Measurements from ENCODE around the gene CDCA3. TPM values are rescaled to one million over a fixed set of nuclear protein-coding genes. Genes with fewer than 3 reads are reported as not detected.
A peak's percentile ranks its signal among the peaks of the same experiment; 100 is the strongest.

Gene CDCA3
- total and polyA plus RNA-seq, 2 of the 13 experiments (the other 11 are each of a cell fraction or from before 2014, with no cell fraction given): 32.7 to 56.5 TPM

- TF ChIP-seq ZBTB4 (CRISPR knock-in tag; IDR thresholded peaks at IDR 0.05; ENCODE audit: borderline replicate concordance) (0 out of 2 replicates have a peak, but pooled peaks have one; percentile 24), FOSL2 (CRISPR knock-in tag; IDR thresholded peaks at IDR 0.05) (peak; percentile 3; the same call in 1 of the 2 replicates), TOPORS (CRISPR knock-in tag; IDR thresholded peaks at IDR 0.05) (no peak), SRSF9 (IDR thresholded peaks at IDR 0.05; ENCODE audit: borderline replicate concordance, insufficient read depth, low read depth, low read length, poor library complexity, severe bottlenecking) (no peak), ZHX2 (IDR thresholded peaks at IDR 0.05; ENCODE audit: low read depth) (no peak), ZHX2 (CRISPR knock-in tag; IDR thresholded peaks at IDR 0.05; ENCODE audit: borderline replicate concordance) (no peak), ZNF552 (CRISPR knock-in tag; IDR thresholded peaks at IDR 0.05; ENCODE audit: borderline replicate concordance) (no peak), ZNF263 (CRISPR knock-in tag; IDR thresholded peaks at IDR 0.05) (peak; percentile 58; the same call in 1 of the 2 replicates), REXO4 (CRISPR knock-in tag; IDR thresholded peaks at IDR 0.05; ENCODE audit: borderline replicate concordance) (no peak), FOXJ3 (CRISPR knock-in tag; IDR thresholded peaks at IDR 0.05; ENCODE audit: borderline replicate concordance) (no peak), XBP1 (CRISPR knock-in tag; IDR thresholded peaks at IDR 0.05) (no peak), ZNF232 (CRISPR knock-in tag; IDR thresholded peaks at IDR 0.05; ENCODE audit: borderline replicate concordance) (no peak), ZNF101 (CRISPR knock-in tag; IDR thresholded peaks at IDR 0.05; ENCODE audit: borderline replicate concordance, low read depth) (no peak), ZUFSP (CRISPR knock-in tag; IDR thresholded peaks at IDR 0.05; ENCODE audit: borderline replicate concordance) (no peak)
Measured at GRCh38 chr12:6871052-6871957, 20.2 kb upstream of the CDCA3 start (continued).

All from HepG2 (cell line).